CD4-positive, alpha-beta T cell (primary cell): Measurements from ENCODE around the gene TAS2R40. TPM values are rescaled to one million over a fixed set of nuclear protein-coding genes. Genes with fewer than 3 reads are reported as not detected.
"Not testable (repeated sequence)": the region's sequence is repeated elsewhere in the genome, so short reads cannot be mapped to it uniquely, and the experiment has no call there.

Experiments used
- ATAC-seq: fragments of 200-7000 bp; cut with Tn5 transposase; one replicate; pipeline ENCODE4 v1.10.0; 2022; ENCODE audit warnings: mild to moderate bottlenecking; ENCODE audit not compliant: poor library complexity
- CTCF ChIA-PET: fragments of 350-600 bp; sonication (Branson Sonifier 250); formaldehyde crosslinking; loops from one replicate; lab custom pipeline; 2021; ENCODE audit warnings: antibody characterized with exemption, inconsistent platforms; lab: Charles Lee
- POLR2A ChIA-PET: fragments of 350-600 bp; sonication (Branson Sonifier 250); formaldehyde crosslinking; loops from one replicate; lab custom pipeline; 2021; ENCODE audit warnings: antibody characterized with exemption, inconsistent platforms; lab: Charles Lee
- DNase-seq, 14 experiments: peaks; one replicate each; pipeline ENCODE4 v3.0.0-alpha.2; 2013 to 2020; ENCODE audit warnings: mixed read lengths in 2 of 14
- H3K27ac ChIP-seq, 2 donors: one replicate each; pipeline versions ENCODE4 v1.5.1 to v1.7.0; 2013; ENCODE audit warnings: low read length in 2 of 2, low read depth in 1 of 2, mild to moderate bottlenecking in 1 of 2
- H3K27me3 ChIP-seq, 2 experiments: 1 replicate in 1 of 2; 2 replicates in 1 of 2; pipeline versions ENCODE4 v1.6.1 to v1.7.0; 2013; ENCODE audit warnings: low read length in 2 of 2, control low read depth in 1 of 2, mild to moderate bottlenecking in 1 of 2, moderate library complexity in 1 of 2; ENCODE audit not compliant: insufficient read depth in 2 of 2, control insufficient read depth in 1 of 2
- H3K36me3 ChIP-seq: one replicate; pipeline ENCODE4 v1.6.1; 2013; ENCODE audit warnings: low read length, control low read depth; ENCODE audit not compliant: insufficient read depth
- H3K4me1 ChIP-seq: one replicate; pipeline ENCODE4 v1.6.1; 2013; ENCODE audit warnings: low read length, control low read depth; ENCODE audit not compliant: insufficient read depth
- H3K4me3 ChIP-seq: one replicate; pipeline ENCODE4 v1.5.1; 2013; ENCODE audit warnings: mild to moderate bottlenecking, low read length, moderate library complexity
- H3K9me3 ChIP-seq, 2 experiments: 1 replicate in 1 of 2; 2 replicates in 1 of 2; pipeline versions ENCODE4 v1.6.1 to v1.7.0; 2013; ENCODE audit warnings: low read length in 2 of 2, mild to moderate bottlenecking in 2 of 2, control low read depth in 1 of 2, moderate library complexity in 1 of 2; ENCODE audit not compliant: control insufficient read depth in 1 of 2, insufficient read depth in 1 of 2
- H3K27ac Mint-ChIP-seq: one replicate; pipeline ENCODE4 v1.8.0; 2020; ENCODE audit warnings: mixed read lengths
- H3K27me3 Mint-ChIP-seq: one replicate; pipeline ENCODE4 v1.8.0; 2021; ENCODE audit warnings: mixed read lengths
- H3K36me3 Mint-ChIP-seq: one replicate; pipeline ENCODE4 v1.8.0; 2021; ENCODE audit warnings: low read depth, mixed read lengths
- H3K4me1 Mint-ChIP-seq: one replicate; pipeline ENCODE4 v1.8.0; 2021; ENCODE audit warnings: low read depth, mixed read lengths
- H3K4me3 Mint-ChIP-seq: one replicate; pipeline ENCODE4 v1.8.0; 2020; ENCODE audit warnings: mild to moderate bottlenecking, mixed read lengths
- H3K9me3 Mint-ChIP-seq: one replicate; pipeline ENCODE4 v1.8.0; 2020; ENCODE audit warnings: mixed read lengths
- intact Hi-C, 2 experiments: fragments of 100-400 bp; cut with DNase I in 1 of 2; cut with micrococcal nuclease in 1 of 2; formaldehyde crosslinking; loops; one replicate each; pipeline versions ENCODE4 v1.15.1 to v1.9.0; 2023 to 2025; cut with DNase I, micrococcal nuclease
- total RNA-seq, 174 experiments: library from RNA in 2 of 174; stranded (reverse) in 2 of 174; gene quantifications; one replicate each; pipeline ENCODE4 v1.2.3 and lab custom pipeline; 2021 to 2026
- TF ChIP-seq, protein P1 (sequence below): fragments of 200-600 bp; IDR thresholded peaks from one replicate; pipeline ENCODE4 v1.8.0; 2022; ENCODE audit warnings: antibody characterized with exemption, mild to moderate bottlenecking

Gene TAS2R40
- total RNA-seq, 2 experiments from 2014 or later, result not detected

DNA sequence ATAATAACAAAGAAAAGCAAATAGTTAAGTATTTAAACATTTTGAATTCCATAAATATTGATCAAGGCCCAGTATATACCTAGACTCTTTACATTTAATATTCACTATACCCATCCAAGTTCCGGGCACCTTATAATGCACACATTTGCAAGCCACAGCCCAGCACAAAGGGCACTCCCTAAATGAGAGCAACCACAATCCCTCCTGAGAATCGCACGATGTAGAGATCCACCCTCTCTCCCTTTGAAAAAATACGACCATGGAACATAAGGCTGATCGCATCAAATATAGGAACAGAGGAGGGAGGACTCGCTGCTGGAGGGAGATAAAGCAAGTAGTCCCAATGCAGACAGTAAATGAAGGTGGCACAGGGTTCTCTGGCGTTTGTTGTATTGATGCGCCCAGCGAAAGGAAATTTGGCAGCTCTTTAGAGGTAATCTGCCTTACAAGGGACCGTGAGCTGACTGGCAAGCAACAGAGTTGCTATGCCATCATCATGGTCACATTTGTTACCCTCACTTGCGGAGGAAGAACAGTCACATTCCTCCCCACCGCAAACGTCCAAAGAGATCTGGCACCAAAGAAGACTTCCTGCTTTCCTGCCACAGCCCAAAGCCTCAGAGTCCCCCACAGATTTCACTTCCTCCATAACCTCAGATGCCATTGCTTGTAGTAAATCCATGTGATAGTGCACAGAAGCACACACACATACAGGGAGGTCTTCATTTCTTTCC, 16.1 kb upstream of the TAS2R40 start:
- CTCF ChIA-PET, result interaction anchor here (4.1 kb wide), 1 partner anchor 9 kb away, joined by 15 read pairs; no protein-coding TSS in a partner anchor
- TF ChIP-seq, protein P1, sequence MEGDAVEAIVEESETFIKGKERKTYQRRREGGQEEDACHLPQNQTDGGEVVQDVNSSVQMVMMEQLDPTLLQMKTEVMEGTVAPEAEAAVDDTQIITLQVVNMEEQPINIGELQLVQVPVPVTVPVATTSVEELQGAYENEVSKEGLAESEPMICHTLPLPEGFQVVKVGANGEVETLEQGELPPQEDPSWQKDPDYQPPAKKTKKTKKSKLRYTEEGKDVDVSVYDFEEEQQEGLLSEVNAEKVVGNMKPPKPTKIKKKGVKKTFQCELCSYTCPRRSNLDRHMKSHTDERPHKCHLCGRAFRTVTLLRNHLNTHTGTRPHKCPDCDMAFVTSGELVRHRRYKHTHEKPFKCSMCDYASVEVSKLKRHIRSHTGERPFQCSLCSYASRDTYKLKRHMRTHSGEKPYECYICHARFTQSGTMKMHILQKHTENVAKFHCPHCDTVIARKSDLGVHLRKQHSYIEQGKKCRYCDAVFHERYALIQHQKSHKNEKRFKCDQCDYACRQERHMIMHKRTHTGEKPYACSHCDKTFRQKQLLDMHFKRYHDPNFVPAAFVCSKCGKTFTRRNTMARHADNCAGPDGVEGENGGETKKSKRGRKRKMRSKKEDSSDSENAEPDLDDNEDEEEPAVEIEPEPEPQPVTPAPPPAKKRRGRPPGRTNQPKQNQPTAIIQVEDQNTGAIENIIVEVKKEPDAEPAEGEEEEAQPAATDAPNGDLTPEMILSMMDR, result no peak
- H3K4me1 Mint-ChIP-seq, result peaks cover 11% of the 10 kb centered on the region
- Histone ChIP-seq H3K27me3 (no peaks in the 10 kb centered on the region), H3K27ac (no peak overlapping the region), H3K9me3 (no peaks in the 10 kb centered on the region), H3K4me1 (peaks cover 11% of the 10 kb centered on the region), H3K36me3 (no peaks in the 10 kb centered on the region), H3K4me3 (peak overlapping the region; percentile 21)
- H3K27me3 Mint-ChIP-seq, result peaks cover 6% of the 10 kb centered on the region
- DNase-seq, result peak in 4 of 14 experiments; percentile 31 to 65 (median 48)
- H3K27ac Mint-ChIP-seq, result no peak overlapping the region
- POLR2A ChIA-PET, result interaction anchor here (1.3 kb wide), 1 partner anchor 82 kb away, joined by 3 read pairs; the partner anchor contains the start of gene CASP2
- no peaks in the 10 kb centered on the region for H3K36me3 Mint-ChIP-seq
- H3K4me3 Mint-ChIP-seq, result peak overlapping the region; percentile 52
- ATAC-seq, result peak; percentile 63
- intact Hi-C loops, result no loop called here
- H3K9me3 Mint-ChIP-seq, result no peaks in the 10 kb centered on the region

DNA sequence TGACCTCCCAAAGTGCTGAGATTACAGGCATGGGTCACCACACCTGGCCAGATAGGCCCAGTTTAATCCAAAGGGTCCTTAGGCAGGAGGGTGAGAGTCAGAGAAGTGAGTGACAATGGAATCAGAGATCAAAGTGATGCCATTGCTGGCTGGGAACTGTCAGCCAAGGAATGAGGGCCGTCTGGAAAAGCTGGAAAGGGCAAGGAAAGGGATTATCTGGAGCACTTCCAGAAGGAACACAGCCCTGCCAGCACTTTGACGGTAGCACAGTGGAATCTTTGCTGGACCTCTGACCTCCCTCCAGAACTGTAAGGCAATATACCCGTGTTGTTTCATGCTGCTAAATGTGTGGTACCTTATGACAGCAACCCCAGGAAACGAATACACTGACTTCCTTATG, 11.3 kb upstream of the TAS2R40 start:
- Histone ChIP-seq H3K36me3 (no peaks in the 10 kb centered on the region), H3K4me3 (no peak overlapping the region), H3K9me3 (no peaks in the 10 kb centered on the region), H3K4me1 (peaks cover 6% of the 10 kb centered on the region), H3K27ac (no peak overlapping the region), H3K27me3 (no peaks in the 10 kb centered on the region)
- Mint-ChIP-seq H3K9me3 (no peaks in the 10 kb centered on the region), H3K27me3 (no peaks in the 10 kb centered on the region), H3K4me3 (no peak overlapping the region), H3K36me3 (no peaks in the 10 kb centered on the region), H3K4me1 (peaks cover 9% of the 10 kb centered on the region), H3K27ac (no peak overlapping the region)
- ChIA-PET CTCF (no interaction called here), POLR2A (no interaction called here)
- DNase-seq (no peak), ATAC-seq (no peak)
- intact Hi-C loops, result loop anchor here (10.0 kb wide), 4 partner anchors 326 to 796 kb away; partner anchors contain the start of genes EPHB6 (in 1 of the 2) and TRPV6 (in 1 of the 2)
- TF ChIP-seq, protein P1, result no peak

DNA sequence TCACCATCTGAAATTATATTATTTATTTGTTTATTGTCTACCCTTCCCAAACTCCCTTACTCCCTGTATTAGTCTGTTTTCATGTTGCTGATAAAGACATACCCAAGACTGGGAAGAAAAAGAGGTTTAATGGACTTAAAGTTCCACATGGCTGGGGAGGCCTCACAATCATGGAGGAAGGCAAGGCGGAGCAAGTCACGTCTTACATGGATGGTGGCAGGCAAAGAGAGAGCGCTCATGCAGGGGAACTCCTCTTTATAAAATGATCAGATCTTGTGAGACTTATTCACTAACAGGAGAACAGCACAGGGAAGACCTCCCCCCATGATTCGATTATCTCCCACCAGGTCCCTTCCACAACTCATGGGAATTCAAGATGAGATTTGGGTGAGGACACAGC, 8.4 kb upstream of the TAS2R40 start:
- H3K27ac ChIP-seq, H3K9me3 Mint-ChIP-seq, H3K4me1 Mint-ChIP-seq, DNase-seq, H3K36me3 Mint-ChIP-seq, H3K27me3 ChIP-seq, H3K36me3 ChIP-seq, ATAC-seq, POLR2A ChIA-PET, H3K4me3 Mint-ChIP-seq, H3K4me1 ChIP-seq, H3K4me3 ChIP-seq, H3K27ac Mint-ChIP-seq, H3K27me3 Mint-ChIP-seq, H3K9me3 ChIP-seq: not testable (repeated sequence)
- intact Hi-C loops, result loop anchor here (10.0 kb wide), 4 partner anchors 329 to 799 kb away; partner anchors contain the start of genes EPHB6 (in 1 of the 2) and TRPV6 (in 1 of the 2)
- CTCF ChIA-PET, result interaction anchor here (1.6 kb wide), 1 partner anchor 581 kb away, joined by 3 read pairs; no protein-coding TSS in a partner anchor
